SK-MEL-5 (cell line): Measurements from ENCODE around the gene EML5. TPM values are rescaled to one million over a fixed set of nuclear protein-coding genes. Genes with fewer than 3 reads are reported as not detected.
"Not testable (repeated sequence)": the region's sequence is repeated elsewhere in the genome, so short reads cannot be mapped to it uniquely, and the experiment has no call there.

Source experiments
- DNase-seq: peaks from one replicate; pipeline ENCODE4 v3.0.0-alpha.2; 2016; ENCODE audit warnings: low read depth, low spot score
- in situ Hi-C: cut with HindIII; loops from 2 replicates; pipeline ENCODE4 v1.10.0; 2016; ENCODE audit warnings: low sequenced_read_pairs, high pct_unique_total_duplicates, low pct_unique_long_range_greater_than_20kb
- polyA plus RNA-seq, 2 experiments: library from polyadenylated mRNA; depleted of rRNA; stranded (reverse); fragments of >200 nt; gene quantifications; 2 replicates each; pipeline ENCODE4 v1.2.3, GENCODE V29; 2015
- total RNA-seq: library from RNA; depleted of rRNA; stranded (reverse); fragments of >200 nt; shearing (Covaris generic); gene quantifications from 2 replicates; pipeline ENCODE4 v1.2.3, GENCODE V29; 2014; rRNA removed

The EML5 gene
- 0.16 and 0.53 TPM in 2 replicates for total RNA-seq
- polyA plus RNA-seq (2015; cell fraction: cytosol; rRNA removed) = 0.23 and 0.39 TPM in 2 replicates
- polyA plus RNA-seq (2015; cell fraction: nucleus; rRNA removed) = 0.56 and 1.0 TPM in 2 replicates

- in situ Hi-C loops = no loop called here
- DNase-seq = peak; percentile 43
These were observed at the start of gene EML5 for GRCh38 chr14:88792473-88793258. TSS of gene EML5 (minus strand) at chr14:88792953. CDS start at chr14:88792503, 450 bp downstream.

GRCh38 chr14:88842414-88842813 lies 49.7 kb upstream of the EML5 start:
- DNase-seq = no peak
- in situ Hi-C loops = no loop called here

- no peak for DNase-seq
- in situ Hi-C loops = no loop called here
These were observed 49.0 kb upstream of the EML5 start for GRCh38 chr14:88841741-88842140.

GRCh38 chr14:88840926-88841325 lies 48.2 kb upstream of the EML5 start:
- in situ Hi-C loops = no loop called here

GRCh38 chr14:88838015-88838414 lies 45.3 kb upstream of the EML5 start:
- in situ Hi-C loops = no loop called here
- DNase-seq = no peak

More at GRCh38 chr14:88840926-88841325, 48.2 kb upstream of the EML5 start:
- no peak for DNase-seq

- in situ Hi-C loops = no loop called here
These were observed 44.7 kb upstream of the EML5 start for GRCh38 chr14:88837495-88837894.

GRCh38 chr14:88835661-88836060 lies 42.9 kb upstream of the EML5 start:
- no peak for DNase-seq
- in situ Hi-C loops = no loop called here

More at GRCh38 chr14:88837495-88837894, 44.7 kb upstream of the EML5 start:
- no peak for DNase-seq

GRCh38 chr14:88834883-88835431 lies 42.2 kb upstream of the EML5 start:
- in situ Hi-C loops = no loop called here
- peak; percentile 28 for DNase-seq

GRCh38 chr14:88831284-88831683 lies 38.5 kb upstream of the EML5 start:
- no peak for DNase-seq

GRCh38 chr14:88829685-88830302 lies 37.0 kb upstream of the EML5 start:
- no peak for DNase-seq
- in situ Hi-C loops = no loop called here

More at GRCh38 chr14:88831284-88831683, 38.5 kb upstream of the EML5 start:
- in situ Hi-C loops = no loop called here

- DNase-seq = no peak
- in situ Hi-C loops = no loop called here
These were observed 36.4 kb upstream of the EML5 start for GRCh38 chr14:88829188-88829587.

- in situ Hi-C loops = no loop called here
- DNase-seq = no peak
These were observed 32.8 kb upstream of the EML5 start for GRCh38 chr14:88825503-88825902.

GRCh38 chr14:88825078-88825458 lies 32.3 kb upstream of the EML5 start:
- in situ Hi-C loops = no loop called here
- DNase-seq = peak; percentile 33

GRCh38 chr14:88824314-88825077 lies 31.7 kb upstream of the EML5 start, which contains the start of gene TTC8:
TSS of gene TTC8 (plus strand) at chr14:88824651. CDS start at chr14:88824708, 57 bp downstream.
- DNase-seq = peak; percentile 86
- in situ Hi-C loops = no loop called here

- in situ Hi-C loops = no loop called here
- no peak for DNase-seq
These were observed 31.2 kb upstream of the EML5 start for GRCh38 chr14:88823968-88824313.

- DNase-seq = no peak
- in situ Hi-C loops = no loop called here
These were observed 29.1 kb upstream of the EML5 start for GRCh38 chr14:88821888-88822287.

GRCh38 chr14:88821378-88821777 lies 28.6 kb upstream of the EML5 start:
- in situ Hi-C loops = no loop called here
- DNase-seq = no peak

GRCh38 chr14:88819674-88820073 lies 26.9 kb upstream of the EML5 start:
- DNase-seq, in situ Hi-C loops: not testable (repeated sequence)
